VCaP (cell line): ENCODE results near the gene ADAMTS8.

ENCODE experiments used
- H3K27ac ChIP-seq: fragments of 450-650 bp; 2 replicates; pipeline ENCODE4 v1.5.1; 2017
- CTCF ChIP-seq: fragments of 450-650 bp; conservative IDR thresholded peaks from 2 replicates; pipeline ENCODE4 v1.5.1; 2017; ENCODE audit warnings: mild to moderate bottlenecking, moderate library complexity

Gene ADAMTS8

GRCh38 chr11:130451231-130452019 lies 23.0 kb upstream of the ADAMTS8 start:
- H3K27ac ChIP-seq: no peak overlapping the region
- TF ChIP-seq CTCF: no peak

- no peak overlapping the region for H3K27ac ChIP-seq
- no peak for TF ChIP-seq CTCF
These were observed 21.8 kb upstream of the ADAMTS8 start for GRCh38 chr11:130449996-130450769.

- TF ChIP-seq CTCF: no peak
- H3K27ac ChIP-seq: peak overlapping the region; percentile 63
These were observed 21.0 kb upstream of the ADAMTS8 start for GRCh38 chr11:130449310-130449990.

DNA sequence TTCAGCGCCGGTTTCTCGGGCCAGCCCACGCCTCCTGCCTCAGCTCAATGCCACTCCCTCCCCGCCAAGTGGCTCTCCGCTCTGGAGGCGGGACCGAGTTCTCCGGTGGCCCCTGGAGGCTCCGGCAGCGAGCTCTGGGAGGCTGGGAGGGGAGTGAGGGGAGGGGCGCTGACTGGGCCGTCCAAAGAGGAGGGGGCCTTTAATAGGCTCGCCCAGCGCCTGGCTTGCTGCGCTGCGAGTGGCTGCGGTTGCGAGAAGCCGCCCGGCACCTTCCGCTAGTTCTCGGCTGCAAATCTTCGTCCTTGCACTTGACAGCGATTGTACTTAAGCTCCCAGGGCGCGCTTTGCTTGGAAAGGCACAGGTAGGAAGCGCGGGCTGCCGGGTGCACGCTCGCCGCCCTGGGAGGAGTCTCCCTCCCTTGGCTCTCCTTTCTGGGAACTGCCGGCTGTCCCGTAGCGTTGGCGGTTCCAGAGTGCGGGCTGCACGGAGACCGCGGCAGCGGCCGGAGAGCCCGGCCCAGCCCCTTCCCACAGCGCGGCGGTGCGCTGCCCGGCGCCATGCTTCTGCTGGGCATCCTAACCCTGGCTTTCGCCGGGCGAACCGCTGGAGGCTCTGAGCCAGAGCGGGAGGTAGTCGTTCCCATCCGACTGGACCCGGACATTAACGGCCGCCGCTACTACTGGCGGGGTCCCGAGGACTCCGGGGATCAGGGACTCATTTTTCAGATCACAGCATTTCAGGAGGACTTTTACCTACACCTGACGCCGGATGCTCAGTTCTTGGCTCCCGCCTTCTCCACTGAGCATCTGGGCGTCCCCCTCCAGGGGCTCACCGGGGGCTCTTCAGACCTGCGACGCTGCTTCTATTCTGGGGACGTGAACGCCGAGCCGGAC lies 20.3 kb upstream of the ADAMTS8 start, which contains the start of gene ADAMTS15:
Gene ADAMTS15, plus strand, starts transcription at position 230 of the 894 bp plus-strand sequence. Its CDS starts 329 bp downstream, at position 559.
- no peak for TF ChIP-seq CTCF
- peak within 1 kb of the TSS; percentile 63 for H3K27ac ChIP-seq

DNA sequence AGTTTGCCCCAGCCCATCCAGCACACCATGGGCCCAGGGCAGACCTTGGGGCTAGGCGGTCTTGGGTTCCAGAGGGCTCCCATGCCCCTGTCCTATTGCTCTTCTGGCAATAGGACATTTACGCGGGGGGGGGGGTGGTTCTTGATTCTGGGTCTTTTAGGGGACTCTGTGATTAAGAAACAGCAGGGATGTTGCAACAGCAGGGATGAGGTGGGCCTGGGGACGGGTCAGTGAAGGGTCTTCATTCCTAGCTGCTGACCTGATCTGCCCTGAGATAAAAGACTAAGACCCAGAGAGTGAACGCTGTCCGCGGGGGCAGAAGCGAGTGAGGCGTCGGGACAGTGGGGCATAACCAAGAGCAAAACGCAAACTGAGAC lies 19.6 kb upstream of the ADAMTS8 start:
- no peak for TF ChIP-seq CTCF
- peak overlapping the region; percentile 63 for H3K27ac ChIP-seq

- TF ChIP-seq CTCF: no peak
- no peak overlapping the region for H3K27ac ChIP-seq
These were observed 17.4 kb upstream of the ADAMTS8 start for GRCh38 chr11:130445788-130446187.
